ENCODE results near the gene TEX22.

Gene TEX22

GRCh38 chr14:105447651-105448640 lies 49.6 kb downstream of the TEX22 start:
- Mint-ChIP-seq H3K4me3 (no peak overlapping the region), H3K36me3 (peaks cover 6% of the 10 kb centered on the region)
- ATAC-seq (ENCODE audit: low read depth), result no peak

GRCh38 chr14:105448706-105449111 lies 50.4 kb downstream of the TEX22 start:
- H3K4me3 Mint-ChIP-seq, result no peak overlapping the region
- H3K36me3 Mint-ChIP-seq, result peaks cover 3% of the 10 kb centered on the region
- peaks cover 5% of the 10 kb centered on the region for H3K4me1 Mint-ChIP-seq
- DNase-seq (ENCODE audit: low spot score in 2 of 2) (peak; percentile 82 to 87), ATAC-seq (ENCODE audit: low read depth) (peak; percentile 100)
- H3K27ac Mint-ChIP-seq, result no peak overlapping the region
- H3K9me3 Mint-ChIP-seq, result no peaks in the 10 kb centered on the region
- H3K27me3 Mint-ChIP-seq, result no peaks in the 10 kb centered on the region

More at GRCh38 chr14:105447651-105448640, 49.6 kb downstream of the TEX22 start:
- Mint-ChIP-seq H3K27ac (no peak overlapping the region), H3K4me1 (peaks cover 5% of the 10 kb centered on the region), H3K9me3 (no peaks in the 10 kb centered on the region), H3K27me3 (no peaks in the 10 kb centered on the region)
- no peak for DNase-seq (ENCODE audit: low spot score in 2 of 2)

GRCh38 chr14:105449276-105450122 lies 51.2 kb downstream of the TEX22 start:
- ATAC-seq (ENCODE audit: low read depth) (no peak), DNase-seq (ENCODE audit: low spot score in 2 of 2) (no peak)
- Mint-ChIP-seq H3K4me1 (peaks cover 5% of the 10 kb centered on the region), H3K36me3 (peaks cover 5% of the 10 kb centered on the region), H3K27ac (no peak overlapping the region), H3K27me3 (no peaks in the 10 kb centered on the region), H3K4me3 (no peak overlapping the region), H3K9me3 (no peaks in the 10 kb centered on the region)

GRCh38 chr14:105450123-105450505 lies 51.8 kb downstream of the TEX22 start:
- Mint-ChIP-seq H3K27me3 (no peaks in the 10 kb centered on the region), H3K27ac (no peak overlapping the region), H3K9me3 (no peaks in the 10 kb centered on the region), H3K36me3 (peaks cover 7% of the 10 kb centered on the region), H3K4me1 (peaks cover 5% of the 10 kb centered on the region), H3K4me3 (no peak overlapping the region)
- ATAC-seq (ENCODE audit: low read depth) (no peak), DNase-seq (ENCODE audit: low spot score in 2 of 2) (no peak)

GRCh38 chr14:105450864-105451720 lies 52.8 kb downstream of the TEX22 start:
- ATAC-seq (ENCODE audit: low read depth), result no peak

GRCh38 chr14:105452963-105453362 lies 54.6 kb downstream of the TEX22 start:
- no peak for DNase-seq (ENCODE audit: low spot score in 2 of 2)
- no peak for ATAC-seq (ENCODE audit: low read depth)
- no peak overlapping the region for H3K4me3 Mint-ChIP-seq
- peaks cover 5% of the 10 kb centered on the region for H3K4me1 Mint-ChIP-seq
- H3K9me3 Mint-ChIP-seq, result no peaks in the 10 kb centered on the region
- peaks cover 13% of the 10 kb centered on the region for H3K36me3 Mint-ChIP-seq
- no peak overlapping the region for H3K27ac Mint-ChIP-seq
- no peaks in the 10 kb centered on the region for H3K27me3 Mint-ChIP-seq

More at GRCh38 chr14:105450864-105451720, 52.8 kb downstream of the TEX22 start:
- no peak for DNase-seq (ENCODE audit: low spot score in 2 of 2)
- peaks cover 13% of the 10 kb centered on the region for H3K36me3 Mint-ChIP-seq
- peaks cover 5% of the 10 kb centered on the region for H3K4me1 Mint-ChIP-seq
- no peaks in the 10 kb centered on the region for H3K27me3 Mint-ChIP-seq
- no peak overlapping the region for H3K4me3 Mint-ChIP-seq
- H3K27ac Mint-ChIP-seq, result no peak overlapping the region
- H3K9me3 Mint-ChIP-seq, result no peaks in the 10 kb centered on the region

- DNase-seq (ENCODE audit: low spot score in 2 of 2), result no peak
- ATAC-seq (ENCODE audit: low read depth), result no peak
- no peaks in the 10 kb centered on the region for H3K9me3 Mint-ChIP-seq
- H3K36me3 Mint-ChIP-seq, result peaks cover 13% of the 10 kb centered on the region
- H3K27ac Mint-ChIP-seq, result peak overlapping the region; percentile 58
- no peaks in the 10 kb centered on the region for H3K27me3 Mint-ChIP-seq
- no peak overlapping the region for H3K4me3 Mint-ChIP-seq
- H3K4me1 Mint-ChIP-seq, result no peaks in the 10 kb centered on the region
Observed at GRCh38 chr14:105453847-105454246, 55.5 kb downstream of the TEX22 start.

- Mint-ChIP-seq H3K27ac (no peak overlapping the region), H3K9me3 (no peaks in the 10 kb centered on the region), H3K4me3 (no peak overlapping the region), H3K27me3 (no peaks in the 10 kb centered on the region), H3K4me1 (no peaks in the 10 kb centered on the region), H3K36me3 (peaks cover 13% of the 10 kb centered on the region)
- ATAC-seq (ENCODE audit: low read depth), result no peak
- DNase-seq (ENCODE audit: low spot score in 2 of 2), result no peak
Observed at GRCh38 chr14:105455086-105455640, 56.8 kb downstream of the TEX22 start.

GRCh38 chr14:105455766-105456660 lies 57.7 kb downstream of the TEX22 start:
- Mint-ChIP-seq H3K4me1 (no peaks in the 10 kb centered on the region), H3K4me3 (no peak overlapping the region), H3K9me3 (no peaks in the 10 kb centered on the region), H3K27ac (no peak overlapping the region), H3K36me3 (peaks cover 13% of the 10 kb centered on the region), H3K27me3 (no peaks in the 10 kb centered on the region)
- DNase-seq (ENCODE audit: low spot score in 2 of 2) (no peak), ATAC-seq (ENCODE audit: low read depth) (no peak)

GRCh38 chr14:105456736-105457617 lies 58.6 kb downstream of the TEX22 start:
- no peaks in the 10 kb centered on the region for H3K4me1 Mint-ChIP-seq
- no peaks in the 10 kb centered on the region for H3K9me3 Mint-ChIP-seq
- ATAC-seq (ENCODE audit: low read depth) (no peak), DNase-seq (ENCODE audit: low spot score in 2 of 2) (no peak)
- H3K27me3 Mint-ChIP-seq, result no peaks in the 10 kb centered on the region
- no peak overlapping the region for H3K4me3 Mint-ChIP-seq
- no peak overlapping the region for H3K27ac Mint-ChIP-seq
- H3K36me3 Mint-ChIP-seq, result peaks cover 14% of the 10 kb centered on the region

GRCh38 chr14:105458010-105458409 lies 59.7 kb downstream of the TEX22 start:
- H3K36me3 Mint-ChIP-seq, result peaks cover 14% of the 10 kb centered on the region
- H3K27ac Mint-ChIP-seq, result no peak overlapping the region
- H3K4me3 Mint-ChIP-seq, result no peak overlapping the region
- DNase-seq (ENCODE audit: low spot score in 2 of 2) (no peak), ATAC-seq (ENCODE audit: low read depth) (no peak)
- H3K27me3 Mint-ChIP-seq, result no peaks in the 10 kb centered on the region
- H3K9me3 Mint-ChIP-seq, result no peaks in the 10 kb centered on the region
- H3K4me1 Mint-ChIP-seq, result no peaks in the 10 kb centered on the region

- ATAC-seq (ENCODE audit: low read depth) (no peak), DNase-seq (ENCODE audit: low spot score in 2 of 2) (no peak)
- Mint-ChIP-seq H3K4me1 (no peaks in the 10 kb centered on the region), H3K27ac (no peak overlapping the region), H3K9me3 (no peaks in the 10 kb centered on the region), H3K27me3 (no peaks in the 10 kb centered on the region), H3K4me3 (no peak overlapping the region), H3K36me3 (peaks cover 13% of the 10 kb centered on the region)
Observed at GRCh38 chr14:105458571-105458970, 60.2 kb downstream of the TEX22 start.

All from memory B cell (primary cell).